GM18511 (cell line): ENCODE data around the gene DDOST.

Source experiments
- ATAC-seq: cut with Tn5 transposase; IDR thresholded peaks from one replicate; pipeline ENCODE4 v1.9.1; 2021; ENCODE audit warnings: mild to moderate bottlenecking, moderate library complexity; ENCODE audit not compliant: unreplicated experiment

DDOST gene

GRCh38 chr1:20661207-20662109 lies at the start of gene DDOST:
TSS of gene DDOST (minus strand) at chr1:20661369. CDS start at chr1:20661350, 19 bp downstream.
- peak; percentile 96 for ATAC-seq

GRCh38 chr1:20710469-20711284 lies 49.5 kb upstream of the DDOST start:
- no peak for ATAC-seq

GRCh38 chr1:20709868-20710267 lies 48.7 kb upstream of the DDOST start:
- ATAC-seq: no peak

- no peak for ATAC-seq
These were observed 47.7 kb upstream of the DDOST start for GRCh38 chr1:20708891-20709290.

- ATAC-seq: no peak
These were observed 46.9 kb upstream of the DDOST start for GRCh38 chr1:20708057-20708456.

GRCh38 chr1:20706841-20707240 lies 45.7 kb upstream of the DDOST start:
- no peak for ATAC-seq

GRCh38 chr1:20705203-20705755 lies 44.1 kb upstream of the DDOST start:
- no peak for ATAC-seq

- no peak for ATAC-seq
These were observed 43.4 kb upstream of the DDOST start for GRCh38 chr1:20704390-20705202.

GRCh38 chr1:20703124-20703756 lies 42.1 kb upstream of the DDOST start:
- ATAC-seq: no peak

- no peak for ATAC-seq
These were observed 41.2 kb upstream of the DDOST start for GRCh38 chr1:20702416-20702815.

GRCh38 chr1:20701847-20702246 lies 40.7 kb upstream of the DDOST start:
- ATAC-seq: no peak

GRCh38 chr1:20701446-20701845 lies 40.3 kb upstream of the DDOST start:
- no peak for ATAC-seq

GRCh38 chr1:20700636-20701215 lies 39.6 kb upstream of the DDOST start:
- no peak for ATAC-seq

- ATAC-seq: no peak
These were observed 38.4 kb upstream of the DDOST start for GRCh38 chr1:20699558-20699957.

- no peak for ATAC-seq
These were observed 37.2 kb upstream of the DDOST start for GRCh38 chr1:20698195-20698910.

GRCh38 chr1:20697563-20697962 lies 36.4 kb upstream of the DDOST start:
- ATAC-seq: no peak

- ATAC-seq: peak; percentile 70
These were observed 35.5 kb upstream of the DDOST start for GRCh38 chr1:20696397-20697333.

- no peak for ATAC-seq
These were observed 34.3 kb upstream of the DDOST start for GRCh38 chr1:20695515-20695914.
